Measurements from ENCODE around the gene SMURF1. TPM values are rescaled to one million over a fixed set of nuclear protein-coding genes. Genes with fewer than 3 reads are reported as not detected.

Gene SMURF1
- total RNA-seq, 1 experiment from 2014 or later: 30.2 TPM

GRCh38 chr7:99036546-99037111, 107.3 kb downstream of the SMURF1 start:
- no peak overlapping the region for H2AFZ ChIP-seq (ENCODE audit: low read length)
- no peaks in the 10 kb centered on the region for H3K27me3 ChIP-seq (ENCODE audit: low read length)
- BruUV-seq (replicated peaks): no TSS peak
- peaks cover 6% of the 10 kb centered on the region; the same call in 1 of the 2 replicates for H3K79me2 ChIP-seq (ENCODE audit: low read length)
- no peak overlapping the region for H3K4me2 ChIP-seq (ENCODE audit: low read length)
- H3K36me3 ChIP-seq (ENCODE audit: low read depth, low read length): peaks cover 60% of the 10 kb centered on the region
- H3K27ac ChIP-seq (ENCODE audit: low read length): no peak overlapping the region
- no peaks in the 10 kb centered on the region for H3K9me3 ChIP-seq (ENCODE audit: low read length)
- DNase-seq: peak; percentile 19
- H3F3A ChIP-seq (ENCODE audit: low read length, unreplicated experiment): no peaks in the 10 kb centered on the region
- H3K9me2 ChIP-seq (replicated peaks; ENCODE audit: low read length): no peaks in the 10 kb centered on the region
- intact Hi-C loops (cut with micrococcal nuclease): no loop called here
- H3K4me3 ChIP-seq (ENCODE audit: low read length): no peak overlapping the region
- no peak for TF ChIP-seq EZH2phosphoT487 (IDR thresholded peaks at IDR 0.05; ENCODE audit: borderline replicate concordance, low read length)
- TF ChIP-seq CTCF (conservative IDR thresholded peaks at IDR 0.05; ENCODE audit: low read depth, low read length): peak; percentile 49
- no peak for TF ChIP-seq EZH2 (IDR thresholded peaks at IDR 0.05; ENCODE audit: low read length, unreplicated experiment)
- ChIA-PET POLR2A (ENCODE audit: unreplicated experiment) (interaction anchor here (0.5 kb wide), 1 partner anchor 136 kb away, joined by 23 read pairs; no protein-coding TSS in a partner anchor), CTCF (interaction anchor here (0.6 kb wide), 2 partner anchors 21 to 292 kb away, joined by 4 to 7 read pairs; no protein-coding TSS in a partner anchor)
- peak; percentile 13; the same call in 1 of the 2 replicates for ATAC-seq
- H3K4me1 ChIP-seq (ENCODE audit: insufficient read depth, low read length): peaks cover 10% of the 10 kb centered on the region
- H4K20me1 ChIP-seq (ENCODE audit: low read length): no peaks in the 10 kb centered on the region
- no peak overlapping the region for H3K9ac ChIP-seq (ENCODE audit: low read length)

GRCh38 chr7:99035723-99036545, 108.0 kb downstream of the SMURF1 start:
- peaks cover 62% of the 10 kb centered on the region for H3K36me3 ChIP-seq (ENCODE audit: low read depth, low read length)
- no peak overlapping the region for H3K27ac ChIP-seq (ENCODE audit: low read length)
- TF ChIP-seq EZH2phosphoT487 (IDR thresholded peaks at IDR 0.05; ENCODE audit: borderline replicate concordance, low read length): no peak
- no peak for TF ChIP-seq CTCF (conservative IDR thresholded peaks at IDR 0.05; ENCODE audit: low read depth, low read length)
- TF ChIP-seq EZH2 (IDR thresholded peaks at IDR 0.05; ENCODE audit: low read length, unreplicated experiment): no peak
- H3K4me3 ChIP-seq (ENCODE audit: low read length): no peak overlapping the region
- no peaks in the 10 kb centered on the region for H3K9me3 ChIP-seq (ENCODE audit: low read length)
- BruUV-seq (replicated peaks): no TSS peak
- H2AFZ ChIP-seq (ENCODE audit: low read length): no peak overlapping the region
- no peaks in the 10 kb centered on the region for H4K20me1 ChIP-seq (ENCODE audit: low read length)
- H3K9ac ChIP-seq (ENCODE audit: low read length): no peak overlapping the region
- peaks cover 5% of the 10 kb centered on the region for H3K4me1 ChIP-seq (ENCODE audit: insufficient read depth, low read length)
- no peaks in the 10 kb centered on the region for H3F3A ChIP-seq (ENCODE audit: low read length, unreplicated experiment)
- no peak for ATAC-seq
- no peak for DNase-seq
- no peaks in the 10 kb centered on the region for H3K27me3 ChIP-seq (ENCODE audit: low read length)
- H3K79me2 ChIP-seq (ENCODE audit: low read length): peaks cover 4% of the 10 kb centered on the region; the same call in 1 of the 2 replicates
- no peaks in the 10 kb centered on the region for H3K9me2 ChIP-seq (replicated peaks; ENCODE audit: low read length)
- intact Hi-C loops (cut with micrococcal nuclease): no loop called here
- CTCF ChIA-PET: interaction anchor here (0.6 kb wide), 1 partner anchor 20 kb away, joined by 4 read pairs; no protein-coding TSS in a partner anchor
- POLR2A ChIA-PET (ENCODE audit: unreplicated experiment): interaction anchor here (0.5 kb wide), 1 partner anchor 137 kb away, joined by 23 read pairs; no protein-coding TSS in a partner anchor
- H3K4me2 ChIP-seq (ENCODE audit: low read length): no peak overlapping the region

Measured in PC-3 (cell line).